Neural progenitor cell (in vitro differentiated cells): ENCODE measurements around the gene UBXN2A. TPM values are rescaled to one million over a fixed set of nuclear protein-coding genes. Genes with fewer than 3 reads are reported as not detected.

ENCODE experiments used
- DNase-seq: peaks from one replicate; pipeline ENCODE4 v3.0.0-alpha.2; 2016; ENCODE audit warnings: low spot score
- H2AFZ ChIP-seq: fragments of 200-600 bp; sonication (generic); replicated peaks from 2 replicates; pipeline ENCODE4 v1.6.1; 2016; ENCODE audit warnings: antibody characterized with exemption
- H3F3A ChIP-seq: fragments of 200-600 bp; sonication (generic); 2 replicates; pipeline ENCODE4 v1.6.1; 2016; ENCODE audit warnings: antibody characterized with exemption, low read depth
- H3K27ac ChIP-seq: fragments of 200-600 bp; sonication (generic); 2 replicates; pipeline ENCODE4 v1.5.1; 2016; ENCODE audit warnings: mild to moderate bottlenecking
- H3K27me3 ChIP-seq: fragments of 200-600 bp; sonication (generic); 2 replicates; pipeline ENCODE4 v1.6.1; 2016; ENCODE audit warnings: mild to moderate bottlenecking, moderate library complexity
- H3K36me3 ChIP-seq: fragments of 200-600 bp; sonication (generic); 2 replicates; pipeline ENCODE4 v1.5.1; 2016
- H3K4me1 ChIP-seq: fragments of 200-600 bp; sonication (generic); 2 replicates; pipeline ENCODE4 v1.6.1; 2016; ENCODE audit warnings: mixed run types
- H3K4me2 ChIP-seq: fragments of 200-600 bp; sonication (generic); 2 replicates; pipeline ENCODE4 v1.6.1; 2016
- H3K4me3 ChIP-seq: fragments of 200-600 bp; sonication (generic); 2 replicates; pipeline ENCODE4 v1.5.1; 2016
- H3K79me2 ChIP-seq: fragments of 200-600 bp; sonication (generic); 2 replicates; pipeline ENCODE4 v1.6.1; 2016; ENCODE audit warnings: low read depth
- H3K9ac ChIP-seq: fragments of 200-600 bp; sonication (generic); 2 replicates; pipeline ENCODE4 v1.6.1; 2016
- H3K9me3 ChIP-seq: fragments of 200-600 bp; sonication (generic); 2 replicates; pipeline ENCODE4 v1.5.1; 2016; ENCODE audit warnings: low read depth
- H4K20me1 ChIP-seq: fragments of 200-600 bp; sonication (generic); 2 replicates; pipeline ENCODE4 v1.6.1; 2016; ENCODE audit warnings: low read depth
- H3K27ac Mint-ChIP-seq: 3 replicates; pipeline ENCODE4 v1.8.0; 2021; ENCODE audit warnings: mixed read lengths
- H3K27me3 Mint-ChIP-seq: 2 replicates; pipeline ENCODE4 v1.8.0; 2022; ENCODE audit warnings: low read depth, mild to moderate bottlenecking, inconsistent platforms, moderate library complexity, mixed read lengths; ENCODE audit not compliant: insufficient read depth
- H3K36me3 Mint-ChIP-seq: 3 replicates; pipeline ENCODE4 v1.8.0; 2021; ENCODE audit warnings: mixed read lengths
- H3K4me1 Mint-ChIP-seq: 3 replicates; pipeline ENCODE4 v1.8.0; 2021; ENCODE audit warnings: mixed read lengths
- H3K4me3 Mint-ChIP-seq: 3 replicates; pipeline ENCODE4 v1.8.0; 2021; ENCODE audit warnings: mild to moderate bottlenecking, moderate library complexity, mixed read lengths
- H3K9me3 Mint-ChIP-seq: 3 replicates; pipeline ENCODE4 v1.8.0; 2020; ENCODE audit warnings: mixed read lengths
- EZH2 ChIP-seq: fragments of 200-600 bp; sonication (generic); IDR thresholded peaks from 2 replicates; pipeline ENCODE4 v1.6.1; 2017; ENCODE audit warnings: antibody characterized with exemption, mild to moderate bottlenecking, moderate library complexity
- EZH2phosphoT487 ChIP-seq: fragments of 200-600 bp; sonication (generic); IDR thresholded peaks from 2 replicates; pipeline ENCODE4 v1.6.1; 2017; ENCODE audit warnings: antibody characterized with exemption
- total RNA-seq: library from RNA; depleted of rRNA; stranded (reverse); fragments of >200 nt; gene quantifications from 2 replicates; pipeline ENCODE4 v1.2.3, GENCODE V29; 2015; ENCODE audit warnings: low replicate concordance
- TF ChIP-seq, protein P1 (sequence below): fragments of 200-600 bp; sonication (generic); IDR thresholded peaks from 2 replicates; pipeline ENCODE4 v1.5.1; 2017; ENCODE audit warnings: antibody characterized with exemption, mild to moderate bottlenecking

Gene UBXN2A
- total RNA-seq, 1 donor from 2014 or later = 24.1 TPM

DNA sequence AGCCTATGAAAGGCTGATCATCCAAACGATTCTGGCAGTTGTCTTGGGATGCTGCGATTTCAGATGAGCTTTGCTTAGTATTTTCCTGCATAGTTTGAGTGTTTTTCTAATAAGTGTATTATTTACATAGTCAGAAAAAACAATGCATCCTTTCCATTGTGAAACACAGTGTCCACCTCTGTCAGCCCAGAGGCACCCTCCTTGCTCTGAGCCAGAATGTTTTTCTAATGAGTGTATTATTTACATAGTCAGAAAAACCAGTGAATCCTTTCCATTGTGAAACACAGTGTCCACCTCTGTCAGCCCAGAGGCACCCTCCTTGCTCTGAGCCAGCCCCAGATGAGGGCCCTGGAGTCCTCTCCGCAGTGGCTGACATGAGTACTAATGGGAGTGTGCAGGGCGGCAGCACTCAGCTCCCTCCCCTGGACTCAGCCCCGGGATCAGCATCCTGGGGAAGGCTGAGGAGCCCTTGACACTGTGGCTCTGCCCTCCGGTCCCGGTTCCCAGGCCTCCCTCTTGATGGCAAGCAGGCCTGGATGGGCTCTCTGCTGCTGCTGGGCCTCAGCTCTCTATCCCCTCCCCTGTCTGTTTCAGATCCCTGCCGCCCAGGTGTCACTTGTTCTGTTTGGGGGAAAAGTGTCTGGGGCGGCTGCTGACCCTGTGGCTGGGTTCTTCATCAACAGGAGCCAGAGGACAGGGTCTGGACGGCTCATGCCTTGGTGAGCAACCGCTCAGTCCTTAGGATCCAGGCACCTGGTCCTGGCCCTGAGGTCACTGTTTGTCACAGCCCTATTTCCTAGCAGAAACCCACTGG is 75.5 kb downstream of the UBXN2A start:
- Histone ChIP-seq H3K36me3 (no peaks in the 10 kb centered on the region), H4K20me1 (no peaks in the 10 kb centered on the region), H3K27me3 (peaks cover 6% of the 10 kb centered on the region), H3K27ac (no peak overlapping the region), H3K9ac (no peak overlapping the region), H2AFZ (no peak overlapping the region), H3F3A (no peaks in the 10 kb centered on the region), H3K9me3 (no peaks in the 10 kb centered on the region), H3K4me2 (no peak overlapping the region), H3K4me1 (peaks cover 1% of the 10 kb centered on the region), H3K79me2 (no peaks in the 10 kb centered on the region), H3K4me3 (no peak overlapping the region)
- no peak for TF ChIP-seq EZH2phosphoT487
- TF ChIP-seq EZH2 = no peak
- TF ChIP-seq, protein P1, sequence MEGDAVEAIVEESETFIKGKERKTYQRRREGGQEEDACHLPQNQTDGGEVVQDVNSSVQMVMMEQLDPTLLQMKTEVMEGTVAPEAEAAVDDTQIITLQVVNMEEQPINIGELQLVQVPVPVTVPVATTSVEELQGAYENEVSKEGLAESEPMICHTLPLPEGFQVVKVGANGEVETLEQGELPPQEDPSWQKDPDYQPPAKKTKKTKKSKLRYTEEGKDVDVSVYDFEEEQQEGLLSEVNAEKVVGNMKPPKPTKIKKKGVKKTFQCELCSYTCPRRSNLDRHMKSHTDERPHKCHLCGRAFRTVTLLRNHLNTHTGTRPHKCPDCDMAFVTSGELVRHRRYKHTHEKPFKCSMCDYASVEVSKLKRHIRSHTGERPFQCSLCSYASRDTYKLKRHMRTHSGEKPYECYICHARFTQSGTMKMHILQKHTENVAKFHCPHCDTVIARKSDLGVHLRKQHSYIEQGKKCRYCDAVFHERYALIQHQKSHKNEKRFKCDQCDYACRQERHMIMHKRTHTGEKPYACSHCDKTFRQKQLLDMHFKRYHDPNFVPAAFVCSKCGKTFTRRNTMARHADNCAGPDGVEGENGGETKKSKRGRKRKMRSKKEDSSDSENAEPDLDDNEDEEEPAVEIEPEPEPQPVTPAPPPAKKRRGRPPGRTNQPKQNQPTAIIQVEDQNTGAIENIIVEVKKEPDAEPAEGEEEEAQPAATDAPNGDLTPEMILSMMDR = no peak
- Mint-ChIP-seq H3K36me3 (no peaks in the 10 kb centered on the region), H3K9me3 (no peaks in the 10 kb centered on the region), H3K27me3 (peaks cover 9% of the 10 kb centered on the region), H3K27ac (no peak overlapping the region), H3K4me1 (peaks cover 7% of the 10 kb centered on the region), H3K4me3 (no peak overlapping the region)
- DNase-seq = no peak

DNA sequence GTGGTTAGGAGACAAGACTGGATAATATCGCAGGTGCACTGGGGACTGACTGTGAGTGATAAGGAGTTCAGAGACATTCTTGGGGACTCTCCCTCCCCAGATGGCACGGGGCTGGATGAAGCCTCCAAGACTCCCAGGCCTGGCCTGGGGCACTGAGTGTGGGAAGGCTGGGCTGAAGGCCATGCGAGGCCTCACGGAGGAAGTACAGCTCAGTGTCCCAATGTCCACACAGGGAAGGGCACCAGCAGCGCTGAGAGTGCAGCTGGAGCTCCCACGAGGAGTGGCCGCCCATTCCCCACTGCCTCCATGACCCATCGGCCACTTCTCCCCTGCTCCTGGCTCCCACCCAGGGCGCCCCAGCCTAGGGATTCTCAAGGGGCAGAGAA is 76.1 kb downstream of the UBXN2A start:
- Mint-ChIP-seq H3K9me3 (no peaks in the 10 kb centered on the region), H3K36me3 (no peaks in the 10 kb centered on the region), H3K4me3 (no peak overlapping the region), H3K27ac (no peak overlapping the region), H3K4me1 (peaks cover 7% of the 10 kb centered on the region), H3K27me3 (peaks cover 6% of the 10 kb centered on the region)
- Histone ChIP-seq H3F3A (no peaks in the 10 kb centered on the region), H3K4me1 (no peaks in the 10 kb centered on the region), H3K9me3 (no peaks in the 10 kb centered on the region), H2AFZ (no peak overlapping the region), H3K36me3 (no peaks in the 10 kb centered on the region), H3K27me3 (no peaks in the 10 kb centered on the region), H3K4me3 (no peak overlapping the region), H4K20me1 (no peaks in the 10 kb centered on the region), H3K79me2 (no peaks in the 10 kb centered on the region), H3K9ac (no peak overlapping the region), H3K27ac (no peak overlapping the region), H3K4me2 (no peak overlapping the region)
- TF ChIP-seq, protein P1 = no peak
- no peak for DNase-seq

GRCh38 chr2:24016853-24017703 is 76.8 kb downstream of the UBXN2A start:
- Histone ChIP-seq H3K9ac (no peak overlapping the region), H4K20me1 (no peaks in the 10 kb centered on the region), H2AFZ (no peak overlapping the region), H3K79me2 (no peaks in the 10 kb centered on the region), H3K4me3 (no peak overlapping the region), H3K36me3 (no peaks in the 10 kb centered on the region), H3K27me3 (no peaks in the 10 kb centered on the region), H3K4me1 (no peaks in the 10 kb centered on the region), H3F3A (no peaks in the 10 kb centered on the region), H3K9me3 (no peaks in the 10 kb centered on the region), H3K27ac (no peak overlapping the region), H3K4me2 (no peak overlapping the region)
- Mint-ChIP-seq H3K4me3 (no peak overlapping the region), H3K4me1 (peaks cover 7% of the 10 kb centered on the region), H3K27ac (no peak overlapping the region), H3K27me3 (peaks cover 4% of the 10 kb centered on the region), H3K9me3 (no peaks in the 10 kb centered on the region), H3K36me3 (no peaks in the 10 kb centered on the region)
- no peak for TF ChIP-seq EZH2
- TF ChIP-seq, protein P1 = no peak
- TF ChIP-seq EZH2phosphoT487 = no peak
- no peak for DNase-seq
